Esophagus muscularis mucosa (tissue), 4 donors: ENCODE measurements around the gene OR8D2. TPM values are rescaled to one million over a fixed set of nuclear protein-coding genes. Genes with fewer than 3 reads are reported as not detected.
"Not testable (repeated sequence)": the region's sequence is repeated elsewhere in the genome, so short reads cannot be mapped to it uniquely, and the experiment has no call there.

ENCODE experiments used
- DNase-seq: peaks from one replicate; pipeline ENCODE4 v3.0.0-alpha.2; 2017; ENCODE audit errors: extremely low spot score
- H3K27ac ChIP-seq, 4 donors: fragments of 200-600 bp; sonication (generic); replicated peaks in 1 of 4; 1 replicate in 3 of 4; 2 replicates in 1 of 4; pipeline ENCODE4 v1.5.1; 2016 to 2019; ENCODE audit warnings: mild to moderate bottlenecking in 1 of 4
- H3K27me3 ChIP-seq, 4 donors: fragments of 200-600 bp; sonication (generic); one replicate each; pipeline versions ENCODE4 v1.5.1 to v1.6.0; 2016 to 2019
- H3K36me3 ChIP-seq, 4 donors: fragments of 200-600 bp; sonication (generic); one replicate each; pipeline ENCODE4 v1.5.1; 2016 to 2019
- H3K4me1 ChIP-seq, 4 donors: fragments of 200-600 bp; sonication (generic); one replicate each; pipeline ENCODE4 v1.5.1; 2016 to 2019
- H3K4me3 ChIP-seq, 4 donors: fragments of 200-600 bp; sonication (generic); 1 replicate in 2 of 4; 2 replicates in 2 of 4; pipeline ENCODE4 v1.5.1; 2016 to 2019; ENCODE audit warnings: mild to moderate bottlenecking in 4 of 4, moderate library complexity in 1 of 4
- H3K9me3 ChIP-seq, 4 donors: fragments of 200-600 bp; sonication (generic); 1 replicate in 3 of 4; 2 replicates in 1 of 4; pipeline ENCODE4 v1.5.1; 2016 to 2019
- CTCF ChIP-seq, 3 experiments: fragments of 200-600 bp in 2 of 3; fragments of 450-650 bp in 1 of 3; sonication (generic) in 2 of 3; IDR thresholded peaks; one replicate each; pipeline ENCODE4 v1.5.1; 2017 to 2019; ENCODE audit warnings: antibody characterized with exemption in 3 of 3, mild to moderate bottlenecking in 2 of 3, moderate library complexity in 1 of 3
- EP300 ChIP-seq: sonication (generic); formaldehyde crosslinking; IDR thresholded peaks from one replicate; pipeline ENCODE4 v1.6.1; 2017; ENCODE audit warnings: antibody characterized with exemption
- POLR2A ChIP-seq: fragments of 450-650 bp; IDR thresholded peaks from one replicate; pipeline ENCODE4 v1.6.1; 2017; ENCODE audit warnings: antibody characterized with exemption, moderate library complexity, mild to moderate bottlenecking, low read depth
- POLR2AphosphoS5 ChIP-seq, 2 donors: sonication (generic); formaldehyde crosslinking; IDR thresholded peaks; one replicate each; pipeline ENCODE4 v1.6.1; 2017; ENCODE audit warnings: antibody characterized with exemption in 2 of 2
- WGBS: methylation state at CpG from one replicate; pipeline ENCODE4 v1.1.5; 2018; 5-methylcytosine and 5-hydroxymethylcytosine counted together
- intact Hi-C: fragments of 100-400 bp; cut with DNase I; formaldehyde crosslinking; loops from one replicate; pipeline ENCODE4 v1.15.1; 2023
- total RNA-seq, 4 donors: library from RNA; depleted of rRNA; stranded (reverse); fragments of >200 nt; gene quantifications; one replicate each; pipeline versions ENCODE4 v1.1.0 to v1.2.1, GENCODE V29; 2016

OR8D2 gene
- total RNA-seq, 4 donors from 2014 or later = not detected

- TF ChIP-seq EP300 (no peak), CTCF (IDR thresholded peaks at IDR 0.05) (no peak), POLR2AphosphoS5 (IDR thresholded peaks at IDR 0.05) (no peak), POLR2A (no peak)
- Histone ChIP-seq H3K27me3 (no peaks in the 10 kb centered on the region), H3K4me1 (no peaks in the 10 kb centered on the region), H3K36me3 (no peaks in the 10 kb centered on the region), H3K27ac (no peak overlapping the region), H3K4me3 (no peak overlapping the region), H3K9me3 (peaks cover 0 to 4% (median 0%) of the 10 kb centered on the region in 4 donors)
- DNase-seq = no peak
- intact Hi-C loops = no loop called here
- 78% methylated on average over 3 of the region's 3 CpGs for WGBS
These were observed 42.2 kb downstream of the OR8D2 start for GRCh38 chr11:124277804-124278203.

GRCh38 chr11:124277207-124277606, 42.8 kb downstream of the OR8D2 start:
- Histone ChIP-seq H3K4me1 (no peaks in the 10 kb centered on the region), H3K4me3 (no peak overlapping the region), H3K27me3 (no peaks in the 10 kb centered on the region), H3K27ac (no peak overlapping the region), H3K9me3 (peaks cover 0 to 4% (median 0%) of the 10 kb centered on the region in 4 donors), H3K36me3 (no peaks in the 10 kb centered on the region)
- no peak for TF ChIP-seq POLR2AphosphoS5 (IDR thresholded peaks at IDR 0.05)
- TF ChIP-seq EP300 = no peak
- intact Hi-C loops = no loop called here
- DNase-seq = no peak
- WGBS = 81% methylated on average over 3 of the region's 3 CpGs

- no peaks in the 10 kb centered on the region for H3K4me1 ChIP-seq
- no peaks in the 10 kb centered on the region for H3K36me3 ChIP-seq
- intact Hi-C loops = no loop called here
- no peak for DNase-seq
- H3K4me3 ChIP-seq = no peak overlapping the region
- peaks cover 0 to 4% (median 0%) of the 10 kb centered on the region in 4 donors for H3K9me3 ChIP-seq
- no peaks in the 10 kb centered on the region for H3K27me3 ChIP-seq
- TF ChIP-seq CTCF (IDR thresholded peaks at IDR 0.05) (no peak), POLR2A (no peak), POLR2AphosphoS5 (IDR thresholded peaks at IDR 0.05) (no peak), EP300 (no peak)
- H3K27ac ChIP-seq = no peak overlapping the region
- 38% methylated on average over 1 of the region's 1 CpG for WGBS
These were observed 43.9 kb downstream of the OR8D2 start for GRCh38 chr11:124276081-124276480.

GRCh38 chr11:124274000-124274399, 46.0 kb downstream of the OR8D2 start:
- WGBS = 94% methylated on average over 2 of the region's 2 CpGs
- H3K36me3 ChIP-seq = no peaks in the 10 kb centered on the region
- H3K27me3 ChIP-seq = no peaks in the 10 kb centered on the region
- H3K4me3 ChIP-seq = no peak overlapping the region
- no peak overlapping the region for H3K27ac ChIP-seq
- no peak for DNase-seq
- no peaks in the 10 kb centered on the region for H3K4me1 ChIP-seq
- TF ChIP-seq CTCF (IDR thresholded peaks at IDR 0.05) = no peak
- TF ChIP-seq POLR2AphosphoS5 (IDR thresholded peaks at IDR 0.05) = no peak
- no peak for TF ChIP-seq EP300
- TF ChIP-seq POLR2A = no peak
- intact Hi-C loops = no loop called here
- H3K9me3 ChIP-seq = no peaks in the 10 kb centered on the region

- H3K9me3 ChIP-seq, H3K36me3 ChIP-seq, intact Hi-C loops, H3K4me3 ChIP-seq, H3K27me3 ChIP-seq, H3K27ac ChIP-seq, DNase-seq, H3K4me1 ChIP-seq: not testable (repeated sequence)
- WGBS = 72% methylated on average over 7 of the region's 7 CpGs
These were observed 49.1 kb downstream of the OR8D2 start for GRCh38 chr11:124270886-124271285.

Other genes starting within 250 kb of the OR8D2 start
- 10 to 100 TPM; 13.3 to 22.2 (median 15.0) TPM for gene VWA5A, start 204.7 kb downstream of the OR8D2 start, total RNA-seq
- not detected for gene OR10D3, start 136.9 kb downstream of the OR8D2 start, total RNA-seq
- not detected for gene OR8G1, start 79.1 kb downstream of the OR8D2 start, total RNA-seq
- under 1 TPM in 1 of 4 donors, not detected in 3; 0.83 TPM for gene OR8G5, start 63.8 kb downstream of the OR8D2 start, total RNA-seq
- not detected for gene OR8D1, start 6.2 kb downstream of the OR8D2 start, total RNA-seq
- gene OR8B2, start 64.3 kb upstream of the OR8D2 start, total RNA-seq = not detected
- not detected for gene OR8B3, start 78.8 kb upstream of the OR8D2 start, total RNA-seq
- gene OR8B4, start 104.7 kb upstream of the OR8D2 start, total RNA-seq = not detected
- not detected for gene OR8B8, start 125.5 kb upstream of the OR8D2 start, total RNA-seq
- gene OR8B12, start 223.5 kb upstream of the OR8D2 start, total RNA-seq = not detected
- not detected for gene OR8A1, start 249.8 kb upstream of the OR8D2 start, total RNA-seq